ENCODE data around the gene ZNF804B.
"Not testable (repeated sequence)": the region's sequence is repeated elsewhere in the genome, so short reads cannot be mapped to it uniquely, and the experiment has no call there.

Gene ZNF804B

GRCh38 chr7:89183712-89184111 lies 424.2 kb downstream of the ZNF804B start:
- no peak overlapping the region for H3K4me3 ChIP-seq (replicated peaks; ENCODE audit: insufficient read depth, low read length)
- no peak for DNase-seq (ENCODE audit: low read depth in 1 of 2, low spot score in 1 of 2)
- H3K27me3 ChIP-seq (ENCODE audit: insufficient read depth, poor library complexity, severe bottlenecking) = no peaks in the 10 kb centered on the region
- H3K27ac ChIP-seq (replicated peaks) = no peak overlapping the region
- TF ChIP-seq CTCF (IDR thresholded peaks at IDR 0.05; ENCODE audit: insufficient read depth, low read length) (no peak), REST (IDR thresholded peaks at IDR 0.05; ENCODE audit: insufficient replicate concordance, low read depth) (no peak), POLR2AphosphoS5 (IDR thresholded peaks at IDR 0.05; ENCODE audit: low read depth) (no peak), SPI1 (IDR thresholded peaks at IDR 0.05; ENCODE audit: borderline replicate concordance, low read depth) (no peak), GABPA (IDR thresholded peaks at IDR 0.05; ENCODE audit: low read depth) (no peak)

GRCh38 chr7:89200758-89201157 lies 441.3 kb downstream of the ZNF804B start:
- no peak overlapping the region for H3K4me3 ChIP-seq (replicated peaks; ENCODE audit: insufficient read depth, low read length)
- no peak for TF ChIP-seq SPI1 (IDR thresholded peaks at IDR 0.05; ENCODE audit: borderline replicate concordance, low read depth)
- TF ChIP-seq CTCF (IDR thresholded peaks at IDR 0.05; ENCODE audit: insufficient read depth, low read length) = no peak
- TF ChIP-seq GABPA (IDR thresholded peaks at IDR 0.05; ENCODE audit: low read depth) = no peak
- TF ChIP-seq POLR2AphosphoS5 (IDR thresholded peaks at IDR 0.05; ENCODE audit: low read depth) = no peak
- TF ChIP-seq REST (IDR thresholded peaks at IDR 0.05; ENCODE audit: insufficient replicate concordance, low read depth) = no peak
- H3K27ac ChIP-seq (replicated peaks) = no peak overlapping the region
- H3K27me3 ChIP-seq (ENCODE audit: insufficient read depth, poor library complexity, severe bottlenecking) = no peaks in the 10 kb centered on the region
- DNase-seq (ENCODE audit: low read depth in 1 of 2, low spot score in 1 of 2) = no peak

- no peak overlapping the region for H3K27ac ChIP-seq (replicated peaks)
- TF ChIP-seq POLR2AphosphoS5 (IDR thresholded peaks at IDR 0.05; ENCODE audit: low read depth) = no peak
- TF ChIP-seq CTCF (IDR thresholded peaks at IDR 0.05; ENCODE audit: insufficient read depth, low read length) = no peak
- TF ChIP-seq GABPA (IDR thresholded peaks at IDR 0.05; ENCODE audit: low read depth) = no peak
- TF ChIP-seq REST (IDR thresholded peaks at IDR 0.05; ENCODE audit: insufficient replicate concordance, low read depth) = no peak
- TF ChIP-seq SPI1 (IDR thresholded peaks at IDR 0.05; ENCODE audit: borderline replicate concordance, low read depth) = no peak
- DNase-seq (ENCODE audit: low read depth in 1 of 2, low spot score in 1 of 2) = no peak
- no peak overlapping the region for H3K4me3 ChIP-seq (replicated peaks; ENCODE audit: insufficient read depth, low read length)
- no peaks in the 10 kb centered on the region for H3K27me3 ChIP-seq (ENCODE audit: insufficient read depth, poor library complexity, severe bottlenecking)
Observed at GRCh38 chr7:89223900-89224395, 464.4 kb downstream of the ZNF804B start.

- not testable (repeated sequence) for H3K27ac ChIP-seq (replicated peaks); H3K27me3 ChIP-seq (ENCODE audit: insufficient read depth, poor library complexity, severe bottlenecking); H3K4me3 ChIP-seq (replicated peaks; ENCODE audit: insufficient read depth, low read length); DNase-seq (ENCODE audit: low read depth in 1 of 2, low spot score in 1 of 2)
Observed at GRCh38 chr7:89228688-89229171, 469.2 kb downstream of the ZNF804B start.
